HG02938 (cell line): Measurements from ENCODE around the gene BMP8B.
A peak's percentile ranks its signal among the peaks of the same experiment; 100 is the strongest.

Experiments used
- ATAC-seq: cut with Tn5 transposase; IDR thresholded peaks from one replicate; pipeline ENCODE4 v1.9.1; 2021; ENCODE audit warnings: mild to moderate bottlenecking, moderate library complexity; ENCODE audit not compliant: unreplicated experiment

Gene BMP8B

DNA sequence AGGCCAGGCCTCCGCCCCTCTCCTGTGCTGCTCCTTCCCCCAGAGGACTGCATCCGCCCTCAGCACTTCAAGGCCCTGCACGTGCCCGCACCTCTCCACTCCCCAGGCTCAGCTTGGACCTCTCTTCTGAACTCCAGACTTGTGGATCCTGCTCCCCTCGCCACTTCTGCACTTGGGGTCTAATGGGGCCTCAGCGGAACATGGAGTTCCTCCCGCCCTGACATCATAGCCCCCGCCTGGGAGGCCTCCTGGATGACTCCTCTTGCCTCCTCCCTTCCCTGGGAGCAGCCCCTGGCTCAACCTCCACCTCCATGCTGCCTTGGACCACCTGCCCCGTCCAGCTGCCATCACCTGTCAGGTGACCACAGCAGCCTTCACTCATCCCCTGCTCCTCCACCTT, 27.6 kb downstream of the BMP8B start:
- no peak for ATAC-seq

GRCh38 chr1:39760074-39761008, 28.3 kb downstream of the BMP8B start:
- ATAC-seq, result no peak

GRCh38 chr1:39759436-39759726, 29.3 kb downstream of the BMP8B start:
- ATAC-seq, result no peak

GRCh38 chr1:39758556-39759435, 29.9 kb downstream of the BMP8B start:
- ATAC-seq, result no peak

DNA sequence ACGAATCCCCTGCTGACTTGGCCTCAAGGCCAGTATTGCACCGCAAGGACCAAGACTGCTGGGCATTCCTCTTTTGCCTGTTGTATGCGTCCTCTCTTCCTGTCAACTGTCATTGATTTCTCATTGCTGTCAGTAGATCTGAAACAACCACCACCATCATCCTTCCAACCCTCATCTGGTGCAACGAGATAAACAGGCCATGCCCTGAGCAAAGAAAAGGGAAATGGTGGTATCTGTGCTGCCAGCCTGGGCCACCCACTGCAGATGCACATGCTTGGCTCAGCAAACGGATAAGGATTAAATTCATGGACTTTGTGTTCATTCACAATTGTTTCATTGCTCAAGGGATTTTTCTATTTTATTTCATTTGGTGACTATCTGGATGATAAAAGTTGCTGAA, 31.2 kb downstream of the BMP8B start:
- ATAC-seq, result no peak

- ATAC-seq, result no peak
Measured at GRCh38 chr1:39755965-39756659, 32.6 kb downstream of the BMP8B start.

- ATAC-seq, result no peak
Measured at GRCh38 chr1:39754906-39755504, 33.7 kb downstream of the BMP8B start.

DNA sequence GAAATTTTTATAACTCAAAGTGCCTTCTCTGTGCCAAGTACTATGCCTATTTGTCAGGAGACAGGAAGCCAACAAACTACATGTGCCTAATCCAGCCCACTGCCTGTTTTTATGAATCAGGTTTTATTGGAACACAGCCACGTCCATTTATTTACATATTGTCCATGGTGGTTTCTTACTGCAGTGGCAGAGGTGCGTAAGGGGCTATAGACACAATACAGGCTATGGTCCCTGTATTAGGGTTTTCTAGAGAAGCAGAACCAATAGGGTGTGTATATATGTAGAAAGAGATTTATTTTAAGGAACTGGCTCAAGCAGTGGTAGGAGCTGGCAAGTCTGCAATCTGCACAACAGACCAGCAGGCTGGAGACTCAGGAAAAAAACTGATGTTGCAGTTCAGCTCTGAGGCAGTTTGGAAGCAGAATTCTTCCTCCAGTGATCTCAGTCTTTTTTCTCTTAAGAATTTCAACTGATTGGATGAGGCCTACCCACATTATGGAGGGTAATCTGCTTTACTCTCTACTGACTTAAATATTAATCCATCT, 34.6 kb downstream of the BMP8B start:
- ATAC-seq, result no peak

GRCh38 chr1:39753132-39754025, 35.3 kb downstream of the BMP8B start:
- ATAC-seq, result no peak

DNA sequence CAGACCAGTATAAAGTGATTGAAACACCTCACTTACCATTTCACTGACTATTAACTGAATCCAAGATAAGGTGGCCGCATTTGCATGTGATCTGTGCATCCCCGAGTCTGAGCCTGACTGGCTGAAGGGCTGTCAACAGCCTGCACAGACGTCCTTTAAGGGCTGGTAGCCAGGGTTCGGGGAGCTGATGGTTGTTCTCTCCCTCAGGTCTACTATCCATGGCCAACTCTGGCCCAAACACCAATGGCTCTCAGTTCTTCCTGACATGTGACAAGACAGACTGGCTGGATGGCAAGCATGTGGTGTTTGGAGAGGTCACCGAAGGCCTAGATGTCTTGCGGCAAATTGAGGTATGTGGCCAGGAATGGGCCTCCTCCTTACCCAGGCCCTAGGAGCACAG, 36.0 kb downstream of the BMP8B start:
- no peak for ATAC-seq

GRCh38 chr1:39751595-39751994, 37.1 kb downstream of the BMP8B start:
- no peak for ATAC-seq

- no peak for ATAC-seq
Measured at GRCh38 chr1:39745016-39745670, 43.5 kb downstream of the BMP8B start.

DNA sequence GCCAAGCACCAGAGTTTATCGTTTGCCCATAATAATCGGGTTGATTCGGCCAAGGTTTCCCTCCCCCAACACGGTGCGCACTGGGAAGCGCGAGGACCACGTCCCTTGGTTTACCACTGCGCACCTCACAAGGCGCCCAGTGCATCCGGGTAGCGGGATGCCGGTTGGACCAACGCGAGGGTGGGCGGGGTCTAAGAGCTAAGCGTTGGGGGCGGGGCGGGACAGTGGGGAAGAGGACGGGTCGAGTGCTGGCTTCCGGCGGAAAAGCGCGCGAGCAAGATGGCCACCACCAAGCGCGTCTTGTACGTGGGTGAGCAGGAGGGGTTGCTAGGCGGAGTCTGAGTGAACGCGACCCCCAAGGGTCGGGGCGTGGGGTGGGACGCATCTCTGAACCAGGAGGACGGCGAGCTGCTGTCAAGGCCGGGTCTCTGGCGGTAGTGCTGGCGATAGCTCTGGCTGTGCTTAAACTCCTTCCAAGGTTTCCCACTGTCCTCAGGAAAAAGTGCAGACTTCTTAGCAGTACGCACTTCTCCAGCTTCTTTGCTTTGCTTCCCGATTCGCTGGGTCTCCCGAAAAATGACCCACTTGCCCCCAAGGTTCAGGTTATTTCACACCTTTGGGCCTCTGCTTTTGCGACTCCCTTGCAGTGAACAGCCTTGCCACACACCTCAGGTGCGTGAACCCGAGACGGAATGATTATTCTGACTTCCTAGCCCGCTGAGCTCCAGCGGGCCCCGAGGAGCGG, 49.9 kb downstream of the BMP8B start, which contains the start of gene PPIE:
Gene PPIE, plus strand, starts transcription at position 261 of the 745 bp plus-strand sequence. Its CDS starts 19 bp downstream, at position 280.
- ATAC-seq, result peak; percentile 82

DNA sequence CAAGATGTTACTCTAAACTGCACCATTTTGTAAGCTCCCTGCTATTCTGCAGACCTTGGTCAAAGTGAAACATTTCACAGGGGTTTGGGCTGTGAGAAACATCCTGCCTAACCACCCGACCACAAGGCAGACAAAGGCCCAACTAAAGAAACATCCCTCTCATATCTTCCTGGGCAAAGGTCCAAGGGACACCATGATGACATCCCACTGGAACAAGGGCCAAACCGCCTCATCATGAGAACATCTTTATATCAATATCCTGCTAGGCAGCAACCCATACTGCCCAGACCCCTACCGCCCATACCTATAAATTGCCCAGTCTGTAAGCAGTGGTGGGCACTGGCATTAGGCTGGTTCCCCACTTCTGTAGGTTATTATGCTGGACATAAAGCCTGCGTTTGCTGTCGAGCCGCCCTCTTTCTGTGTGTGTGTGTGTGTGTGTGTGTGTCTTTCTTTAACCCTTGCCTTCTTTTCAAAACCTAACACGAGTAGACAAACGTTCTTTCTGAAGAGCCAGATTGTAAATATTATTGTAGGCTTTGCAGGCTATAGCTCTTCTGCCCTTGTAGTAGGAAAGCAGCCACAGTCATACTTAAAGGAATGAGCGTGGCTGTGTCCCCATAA, 51.0 kb downstream of the BMP8B start:
- no peak for ATAC-seq

GRCh38 chr1:39735731-39736130, 52.9 kb downstream of the BMP8B start:
- no peak for ATAC-seq

GRCh38 chr1:39733161-39733560, 55.5 kb downstream of the BMP8B start:
- no peak for ATAC-seq

DNA sequence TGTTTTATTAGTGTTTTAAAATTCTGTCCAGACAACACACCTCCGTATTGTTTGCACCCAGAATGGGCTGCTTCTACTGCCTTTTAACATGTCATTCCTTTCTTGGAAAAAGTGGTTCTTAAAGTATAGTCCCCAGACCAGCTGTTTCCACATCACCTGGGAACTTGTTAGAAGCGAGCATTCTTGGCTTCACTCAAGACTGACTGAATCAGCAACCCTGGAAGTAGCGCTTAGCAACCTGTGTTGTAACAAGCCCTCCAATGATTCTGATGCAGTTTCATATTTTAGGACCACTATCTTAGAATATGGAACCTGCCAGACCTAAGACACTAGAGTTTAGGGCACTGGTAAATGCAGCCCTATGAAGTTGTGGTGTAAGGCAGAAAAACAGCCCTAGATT, 55.9 kb downstream of the BMP8B start:
- no peak for ATAC-seq

DNA sequence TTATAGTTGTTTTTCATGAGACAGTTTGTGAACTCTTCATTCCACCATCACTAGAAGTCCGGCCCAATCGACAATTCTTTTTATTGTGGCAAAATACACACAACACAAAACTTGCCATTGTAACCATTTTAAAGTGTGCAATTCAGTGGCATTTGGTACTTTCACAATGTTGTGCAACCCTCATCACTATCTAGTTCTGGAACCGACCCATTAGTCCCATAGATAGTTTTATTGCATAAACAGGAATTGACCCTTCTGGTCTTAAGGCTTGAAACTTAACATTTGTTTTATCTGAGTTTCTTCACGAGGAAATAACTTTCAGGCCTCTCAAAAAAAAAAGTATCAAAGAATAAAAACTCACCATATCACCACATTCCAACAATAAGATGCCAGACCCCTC, 58.8 kb downstream of the BMP8B start:
- ATAC-seq, result no peak
